Activated CD8-positive, alpha-beta memory T cell treated with anti-CD3 and anti-CD28 coated beads for 24 hours (primary cell): ENCODE measurements around the gene PLA2G2D.
"Not testable (repeated sequence)": the region's sequence is repeated elsewhere in the genome, so short reads cannot be mapped to it uniquely, and the experiment has no call there.

Experiments
- DNase-seq: peaks from one replicate; pipeline ENCODE4 v3.0.0-alpha.2; 2020

PLA2G2D gene

DNA sequence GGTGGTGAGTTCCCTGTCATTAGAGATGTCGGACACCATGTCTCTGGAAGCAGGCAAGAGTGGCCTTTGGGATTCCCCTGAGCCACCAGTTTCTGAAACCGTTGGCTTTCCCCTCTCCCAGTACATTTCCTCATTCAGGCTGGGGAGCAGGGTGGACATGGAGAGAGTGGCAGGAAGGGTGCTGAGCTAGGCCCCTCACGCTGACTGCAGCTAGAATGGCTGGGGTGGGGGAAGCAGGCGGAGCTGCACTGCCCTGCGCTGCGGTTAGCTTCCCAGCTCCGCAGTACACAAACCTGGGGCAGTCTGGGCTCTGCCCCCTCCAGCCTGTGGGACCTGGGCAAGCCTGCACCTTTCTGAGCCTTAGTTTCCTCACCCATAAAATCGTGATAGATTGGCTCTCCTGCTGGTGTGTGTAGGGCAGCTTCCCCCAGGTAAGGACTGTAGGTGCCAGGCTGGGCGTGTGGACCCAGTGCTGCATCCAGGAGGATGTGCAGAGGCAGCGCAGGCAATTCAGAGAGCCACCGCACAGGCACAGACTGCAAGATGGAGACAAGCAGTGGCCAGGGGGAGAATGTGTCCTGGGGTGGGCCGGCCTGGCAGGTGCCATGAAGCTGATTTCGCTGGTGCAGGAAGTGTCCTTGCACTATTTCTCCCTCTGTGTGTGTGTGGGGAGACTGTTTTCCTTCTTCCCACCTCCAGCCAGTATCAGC lies 22.8 kb upstream of the PLA2G2D start:
- no peak for DNase-seq

DNA sequence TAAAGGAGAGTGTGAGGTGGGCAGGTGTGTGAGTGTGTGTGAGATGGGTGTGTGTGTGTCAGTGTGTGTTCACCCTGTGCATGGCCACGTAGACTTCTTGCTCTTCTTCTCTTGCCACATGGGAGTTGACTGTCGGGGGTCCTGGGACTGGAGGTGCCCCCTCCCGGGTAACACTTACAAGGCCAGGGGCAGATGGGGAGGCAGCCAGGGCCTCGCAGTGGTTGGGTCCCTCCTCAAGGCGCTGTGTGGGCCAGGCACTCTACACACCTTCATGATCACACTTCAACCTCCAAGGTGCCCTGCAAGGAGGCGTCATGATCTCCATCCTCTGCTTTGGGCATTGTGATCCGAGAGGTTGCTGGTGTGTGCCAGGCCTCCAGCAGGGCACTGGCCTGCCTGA lies 22.1 kb upstream of the PLA2G2D start:
- no peak for DNase-seq

DNA sequence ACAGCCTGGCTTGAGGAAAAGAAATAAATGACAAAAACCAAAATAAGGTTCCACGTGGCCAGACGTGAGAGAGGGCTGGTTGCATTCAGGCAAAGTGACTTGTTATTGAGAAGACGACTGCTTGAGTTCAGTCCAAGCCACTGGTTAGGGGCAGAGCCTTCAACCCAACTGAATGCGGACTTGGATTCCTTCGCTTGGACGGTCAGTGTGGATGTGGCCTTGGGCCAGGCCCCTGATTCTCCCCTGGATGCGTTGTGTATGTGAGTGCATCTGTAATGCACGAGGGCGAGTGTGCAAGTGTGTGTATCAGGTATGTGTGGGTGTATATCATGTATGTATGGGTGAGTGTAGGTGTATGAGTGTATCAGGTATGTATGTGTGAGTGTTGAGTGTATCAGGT lies 21.7 kb upstream of the PLA2G2D start:
- DNase-seq, result no peak

DNA sequence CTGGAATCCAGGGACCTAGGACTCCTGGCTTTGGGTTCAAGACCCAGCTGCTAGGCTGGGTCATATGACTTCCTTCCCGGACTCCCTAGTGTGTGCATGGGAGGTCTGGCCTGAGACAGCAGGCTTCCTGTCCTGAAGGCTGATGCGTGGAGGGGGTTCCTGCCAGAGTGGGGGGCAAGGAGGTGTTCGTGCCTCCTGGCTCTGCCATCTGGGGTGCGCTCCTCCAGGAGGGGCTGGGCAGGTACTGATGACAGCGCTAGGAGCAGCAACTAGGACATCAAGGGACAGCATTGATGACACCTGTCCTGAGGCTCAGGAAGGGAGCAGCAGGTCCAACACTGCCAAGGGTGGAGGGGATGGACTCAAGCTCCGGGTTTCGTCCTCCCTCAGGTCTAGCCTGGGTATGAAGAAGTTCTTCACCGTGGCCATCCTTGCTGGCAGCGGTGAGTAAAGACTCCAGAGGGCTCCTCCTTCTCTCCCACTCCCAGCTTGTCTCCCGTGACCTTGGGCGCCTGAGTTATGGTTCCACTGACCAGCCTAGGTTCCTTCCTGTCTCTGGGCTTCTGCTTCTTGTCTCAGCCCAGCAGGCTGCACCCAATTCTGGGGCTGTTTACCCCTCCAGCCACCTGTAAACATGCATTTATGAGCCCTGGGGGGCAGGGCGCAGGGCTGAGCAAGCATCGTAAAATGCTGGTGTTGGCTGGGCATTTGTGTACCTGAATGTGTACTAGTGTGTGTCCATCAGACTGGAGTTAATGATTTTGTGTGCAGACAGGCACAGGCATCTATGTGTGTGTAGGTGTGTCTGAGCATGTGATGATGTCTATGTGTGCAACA lies 20.7 kb upstream of the PLA2G2D start:
- no peak for DNase-seq

DNA sequence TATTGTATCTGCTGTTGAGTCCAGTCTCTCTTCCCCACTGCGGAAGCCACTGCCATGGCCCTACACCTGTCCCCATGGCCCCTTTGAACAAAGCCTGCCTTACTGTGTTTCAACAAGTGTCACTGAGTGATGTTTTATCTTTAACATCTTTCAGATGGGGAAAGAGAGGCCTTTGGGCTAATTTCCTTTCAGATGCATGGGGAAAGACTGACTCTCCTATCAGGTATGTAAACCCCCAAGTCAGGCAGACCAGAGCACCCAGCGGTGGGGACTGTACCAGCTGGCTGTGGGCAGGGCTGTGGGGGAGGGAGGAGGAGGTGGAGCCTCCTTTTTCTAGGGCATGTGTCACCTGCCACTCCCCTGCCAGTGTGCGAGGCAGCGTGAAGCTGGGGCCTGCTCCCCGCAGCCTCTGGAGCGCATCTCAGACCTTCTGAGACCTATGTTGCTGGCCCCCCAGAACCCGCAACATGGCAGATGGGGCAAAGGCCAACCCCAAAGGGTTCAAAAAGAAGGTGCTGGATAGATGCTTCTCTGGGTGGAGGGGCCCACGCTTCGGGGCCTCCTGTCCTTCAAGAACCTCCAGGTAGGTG lies 19.7 kb upstream of the PLA2G2D start, which contains the start of gene PLA2G2F:
TSS of gene PLA2G2F (plus strand) at position 363 of the 590 bp plus-strand sequence. CDS start at position 468, 105 bp downstream.
- DNase-seq, result no peak

DNA sequence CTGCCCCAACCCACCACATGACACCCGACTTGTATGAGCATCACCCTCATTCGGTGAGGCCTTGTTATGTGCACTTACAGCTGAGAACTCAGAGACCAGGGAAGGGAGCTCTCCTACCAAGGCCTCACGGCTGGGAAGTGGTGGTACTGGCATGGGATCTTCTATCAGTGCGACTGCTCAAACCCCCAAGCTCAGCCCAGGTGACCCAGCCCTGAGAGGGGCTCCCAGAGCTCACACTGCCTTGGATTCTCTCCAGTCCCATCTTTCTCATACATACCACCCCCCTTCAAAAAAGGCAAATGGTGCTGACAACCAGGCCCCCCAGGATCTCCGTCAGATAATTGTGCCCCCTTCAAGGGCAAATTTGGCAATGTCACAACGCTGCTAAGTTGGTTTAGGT lies 19.0 kb upstream of the PLA2G2D start:
- no peak for DNase-seq

- DNase-seq, result no peak
These were observed 18.3 kb upstream of the PLA2G2D start for GRCh38 chr1:20137604-20138003.

DNA sequence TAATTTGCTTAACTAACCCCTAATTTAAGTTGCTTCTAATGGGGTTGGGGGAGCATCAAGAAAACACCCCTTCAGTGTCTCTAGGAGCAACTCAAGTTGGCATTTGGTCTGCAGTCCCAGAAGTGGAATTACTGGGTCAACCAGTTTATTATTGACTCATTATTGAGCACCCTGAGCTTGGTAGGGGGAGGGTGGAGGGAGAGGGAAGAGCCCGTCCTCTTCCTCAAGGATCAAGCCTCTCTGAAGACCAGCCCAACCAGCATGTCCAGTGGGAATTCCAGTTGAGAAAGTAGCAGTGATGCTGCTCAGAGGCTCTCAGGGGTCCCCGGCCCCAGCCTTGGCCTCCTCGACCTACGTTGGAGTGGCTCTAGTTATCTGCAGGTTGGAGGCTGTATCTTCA lies 17.7 kb upstream of the PLA2G2D start:
- no peak for DNase-seq

GRCh38 chr1:20136249-20136648 lies 16.9 kb upstream of the PLA2G2D start:
- DNase-seq, result no peak

DNA sequence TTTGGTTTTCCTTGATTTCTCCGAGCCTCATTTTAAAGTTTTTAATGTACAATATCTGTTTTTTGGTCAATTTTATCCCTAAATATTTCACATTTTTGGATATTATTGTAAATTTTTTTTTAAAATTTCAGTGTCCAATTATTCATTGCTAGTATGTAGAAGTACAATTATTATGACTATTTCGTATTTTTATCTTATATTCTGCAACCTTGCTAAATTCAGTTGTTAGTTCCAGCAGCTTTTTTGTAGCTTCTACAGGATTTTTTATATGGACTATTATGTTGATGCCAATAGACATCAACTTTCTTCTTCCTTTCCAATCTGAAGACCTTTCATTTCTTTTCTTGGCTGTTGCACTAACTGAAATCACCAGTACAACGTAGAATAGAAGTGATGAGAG lies 15.7 kb upstream of the PLA2G2D start:
- DNase-seq, result no peak

GRCh38 chr1:20130518-20130917 lies 11.2 kb upstream of the PLA2G2D start:
- not testable (repeated sequence) for DNase-seq

DNA sequence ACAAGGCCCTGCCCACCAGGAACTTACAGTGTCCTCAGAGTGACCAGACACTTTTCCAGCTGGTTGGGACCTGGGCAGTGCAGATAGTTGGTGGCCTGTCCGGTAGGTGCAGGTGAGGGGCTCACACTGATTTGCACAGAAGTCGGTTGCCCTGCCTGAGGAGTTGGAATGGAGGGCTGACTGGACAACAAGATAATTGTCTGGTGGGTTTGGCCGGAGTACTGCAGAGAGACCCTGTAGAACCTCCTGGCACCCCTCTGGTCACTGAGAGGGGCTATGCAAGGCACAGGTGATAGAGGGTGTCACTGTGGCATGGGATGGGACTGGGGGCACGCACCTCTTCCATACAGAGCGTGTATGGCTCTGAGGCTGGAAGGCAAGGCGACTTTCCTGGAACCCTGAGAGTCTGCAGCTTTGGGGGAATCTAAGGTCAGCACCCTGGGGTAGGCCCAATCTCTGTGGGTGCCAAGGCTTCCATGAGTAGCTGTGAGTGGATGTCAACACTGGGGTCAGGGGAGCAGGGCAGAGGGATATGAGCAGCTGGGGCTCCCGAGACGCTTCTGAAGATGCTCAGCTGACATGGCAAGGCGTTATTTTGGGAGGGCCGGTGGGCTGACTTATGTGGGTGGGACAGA lies 7.6 kb upstream of the PLA2G2D start:
- no peak for DNase-seq

GRCh38 chr1:20126041-20126805 lies 6.9 kb upstream of the PLA2G2D start:
- DNase-seq, result no peak

DNA sequence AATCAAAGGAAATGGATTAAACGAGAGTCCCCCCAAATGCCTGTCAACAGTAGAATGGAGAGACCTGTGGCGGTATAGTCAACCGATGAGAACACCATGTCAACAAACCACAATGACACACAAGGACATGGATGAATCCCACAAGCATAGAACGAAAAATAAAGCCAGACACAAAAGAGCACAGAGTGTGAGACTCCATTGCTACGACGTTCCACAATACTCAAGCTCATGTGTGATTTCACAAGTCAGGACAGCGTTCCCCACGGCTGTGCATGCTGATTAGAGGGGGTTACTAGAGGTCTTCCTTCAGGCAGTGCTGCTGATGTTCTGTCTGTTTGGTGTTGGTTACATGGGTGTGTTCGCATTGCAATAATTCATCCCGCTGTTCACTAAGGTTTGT lies 5.8 kb upstream of the PLA2G2D start:
- DNase-seq, result no peak

- DNase-seq, result no peak
These were observed 5.2 kb upstream of the PLA2G2D start for GRCh38 chr1:20124456-20125057.

GRCh38 chr1:20123722-20124455 lies 4.6 kb upstream of the PLA2G2D start:
- no peak for DNase-seq

DNA sequence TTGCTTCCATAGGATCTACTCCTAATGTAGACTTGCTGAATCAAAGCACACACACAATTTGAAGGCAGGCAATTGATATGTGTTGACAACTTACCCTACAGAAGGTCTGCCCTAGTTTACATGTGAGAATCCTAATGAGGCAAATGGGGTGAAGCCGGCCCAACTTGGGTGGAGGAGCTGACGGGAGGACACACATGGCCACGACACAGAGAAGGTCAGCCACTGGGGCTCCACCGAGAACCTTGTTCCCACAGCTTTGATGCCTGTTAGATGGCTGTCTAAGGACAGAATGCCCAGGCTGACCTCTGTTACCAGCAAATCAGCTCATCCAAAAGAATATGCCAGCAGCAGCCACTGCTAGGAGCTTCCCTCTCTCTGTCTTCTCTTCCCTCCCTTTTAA lies 1.5 kb upstream of the PLA2G2D start:
- DNase-seq, result no peak

GRCh38 chr1:20117236-20117635 lies 2.1 kb downstream of the PLA2G2D start:
- DNase-seq, result no peak

DNA sequence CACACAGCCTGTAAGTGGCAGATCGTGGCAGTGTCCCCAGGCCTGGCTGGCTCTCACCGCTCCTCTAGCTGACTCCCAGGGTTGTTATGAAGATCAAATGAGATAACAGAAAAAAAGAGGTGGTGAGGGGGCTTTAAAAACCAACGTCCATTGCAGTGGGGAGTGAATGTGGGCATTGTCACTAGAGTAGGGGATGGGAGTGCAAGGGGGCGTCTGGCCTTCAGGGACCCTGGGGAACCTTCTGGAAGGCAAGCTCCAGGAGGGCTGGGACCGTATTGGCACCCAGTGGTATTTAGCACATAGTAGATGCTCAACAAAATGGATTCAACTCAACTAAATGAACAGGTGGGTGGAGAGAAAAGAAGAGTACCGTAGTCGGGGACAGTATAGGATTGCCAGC lies 3.4 kb downstream of the PLA2G2D start:
- DNase-seq, result no peak

DNA sequence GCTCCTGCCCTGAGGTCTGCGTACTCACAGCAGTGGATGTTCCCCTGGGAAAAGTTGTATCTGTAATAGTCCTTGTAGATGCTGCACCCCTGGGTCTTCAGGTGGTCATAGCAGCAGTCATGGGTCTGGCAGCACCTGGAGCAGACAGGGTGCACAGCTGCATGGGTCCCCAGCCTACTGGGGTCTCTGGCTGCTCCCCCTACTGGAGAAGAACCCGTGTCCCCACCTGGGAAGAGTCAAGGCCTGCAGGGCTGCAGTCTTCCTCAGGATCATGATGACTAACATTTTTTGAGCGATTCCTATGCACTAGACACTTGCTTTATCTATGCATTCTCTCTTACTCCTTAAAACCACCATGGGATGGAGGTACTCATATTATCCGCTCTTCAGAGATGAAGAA lies 3.9 kb downstream of the PLA2G2D start:
- DNase-seq, result no peak

GRCh38 chr1:20114021-20114648 lies 5.2 kb downstream of the PLA2G2D start:
- DNase-seq, result no peak
